Mesenchymal stem cell (in vitro differentiated cells and primary cell): ENCODE data around the gene SLC5A12.

Source experiments
- DNase-seq: peaks from one replicate; pipeline ENCODE4 v3.0.0-alpha.2; 2013
- H2AFZ ChIP-seq: one replicate; pipeline ENCODE4 v1.6.1; 2013; ENCODE audit warnings: low read depth, mild to moderate bottlenecking, control low read depth, inconsistent platforms, low read length, moderate library complexity
- H2AK5ac ChIP-seq: 2 replicates; pipeline ENCODE4 v1.6.1; 2013; ENCODE audit warnings: low read length, moderate library complexity, mild to moderate bottlenecking, inconsistent platforms; ENCODE audit not compliant: severe bottlenecking
- H2BK120ac ChIP-seq: one replicate; pipeline ENCODE4 v1.6.1; 2013; ENCODE audit warnings: low read depth, mild to moderate bottlenecking, inconsistent platforms, low read length, moderate library complexity
- H2BK12ac ChIP-seq, 2 experiments: one replicate each; pipeline ENCODE4 v1.6.1; 2013; ENCODE audit warnings: inconsistent platforms in 2 of 2, low read length in 2 of 2, mild to moderate bottlenecking in 2 of 2, moderate library complexity in 2 of 2, control low read depth in 1 of 2
- H2BK15ac ChIP-seq: one replicate; pipeline ENCODE4 v1.6.1; 2013; ENCODE audit warnings: mild to moderate bottlenecking, low read depth, inconsistent platforms; ENCODE audit not compliant: poor library complexity, severe bottlenecking
- H2BK5ac ChIP-seq: 2 replicates; pipeline ENCODE4 v1.6.1; 2013; ENCODE audit warnings: low read depth, mild to moderate bottlenecking, low read length, control low read depth, inconsistent platforms; ENCODE audit not compliant: poor library complexity, severe bottlenecking
- H3K14ac ChIP-seq, 2 experiments: one replicate each; pipeline ENCODE4 v1.6.1; 2013; ENCODE audit warnings: inconsistent platforms in 2 of 2, low read length in 2 of 2, control low read depth in 1 of 2, mild to moderate bottlenecking in 1 of 2, moderate library complexity in 1 of 2
- H3K18ac ChIP-seq, 2 experiments: one replicate each; pipeline ENCODE4 v1.6.1; 2013; ENCODE audit warnings: inconsistent platforms in 2 of 2, low read length in 2 of 2, control low read depth in 1 of 2, low read depth in 1 of 2, mild to moderate bottlenecking in 1 of 2
- H3K23ac ChIP-seq, 2 experiments: one replicate each; pipeline ENCODE4 v1.6.1; 2013; ENCODE audit warnings: inconsistent platforms in 2 of 2, low read length in 2 of 2, mild to moderate bottlenecking in 2 of 2, moderate library complexity in 2 of 2, control low read depth in 1 of 2
- H3K27ac ChIP-seq: 2 replicates; pipeline ENCODE4 v1.5.1; 2013; ENCODE audit warnings: mild to moderate bottlenecking, moderate library complexity, low read length, control low read depth, inconsistent platforms; ENCODE audit not compliant: poor library complexity, severe bottlenecking
- H3K27me3 ChIP-seq, 2 experiments: 2 replicates each; pipeline versions ENCODE4 v1.6.1 to v1.7.0; 2013; ENCODE audit warnings: low read length in 2 of 2, mild to moderate bottlenecking in 2 of 2, moderate library complexity in 2 of 2, control low read depth in 1 of 2, inconsistent platforms in 1 of 2; ENCODE audit not compliant: control insufficient read depth in 1 of 2, insufficient read depth in 1 of 2
- H3K36me3 ChIP-seq, 2 experiments: 2 replicates each; pipeline versions ENCODE4 v1.6.1 to v1.7.0; 2013; ENCODE audit warnings: low read length in 2 of 2, control low read depth in 1 of 2, inconsistent platforms in 1 of 2, low read depth in 1 of 2, mild to moderate bottlenecking in 1 of 2; ENCODE audit not compliant: insufficient read depth in 2 of 2, control insufficient read depth in 1 of 2
- H3K4ac ChIP-seq, 2 experiments: one replicate each; pipeline ENCODE4 v1.6.1; 2013; ENCODE audit warnings: inconsistent platforms in 2 of 2, low read length in 2 of 2, mild to moderate bottlenecking in 2 of 2, moderate library complexity in 2 of 2, control low read depth in 1 of 2, low read depth in 1 of 2
- H3K4me1 ChIP-seq: 2 replicates; pipeline ENCODE4 v1.6.1; 2013; ENCODE audit warnings: low read depth, low read length, control low read depth; ENCODE audit not compliant: control insufficient read depth, insufficient read depth
- H3K4me2 ChIP-seq: 2 replicates; pipeline ENCODE4 v1.6.1; 2013; ENCODE audit warnings: low read length, mild to moderate bottlenecking, inconsistent platforms; ENCODE audit not compliant: poor library complexity, severe bottlenecking
- H3K4me3 ChIP-seq, 2 experiments: 2 replicates each; pipeline versions ENCODE4 v1.5.1 to v1.7.0; 2013; ENCODE audit warnings: low read length in 2 of 2, mild to moderate bottlenecking in 2 of 2, control low read depth in 1 of 2, low read depth in 1 of 2; ENCODE audit not compliant: insufficient read depth in 1 of 2
- H3K79me1 ChIP-seq: replicated peaks from 2 replicates; pipeline ENCODE4 v1.6.1; 2013; ENCODE audit warnings: mild to moderate bottlenecking, control low read depth, low read length, inconsistent platforms; ENCODE audit not compliant: poor library complexity, severe bottlenecking
- H3K9ac ChIP-seq: 2 replicates; pipeline ENCODE4 v1.7.0; 2013; ENCODE audit warnings: mild to moderate bottlenecking, low read length, moderate library complexity
- H3K9me3 ChIP-seq: 2 replicates; pipeline ENCODE4 v1.7.0; 2013; ENCODE audit warnings: mild to moderate bottlenecking, low read length; ENCODE audit not compliant: control insufficient read depth
- H4K8ac ChIP-seq: one replicate; pipeline ENCODE4 v1.6.1; 2013; ENCODE audit warnings: inconsistent platforms, mild to moderate bottlenecking, low read length, moderate library complexity
- H4K91ac ChIP-seq: one replicate; pipeline ENCODE4 v1.6.1; 2013; ENCODE audit warnings: mild to moderate bottlenecking, low read length, inconsistent platforms
- WGBS: methylation state at CpG from one replicate; pipeline ENCODE4 v1.1.7; 2013; ENCODE audit warnings: mixed read lengths; 5-methylcytosine and 5-hydroxymethylcytosine counted together

Gene SLC5A12

DNA sequence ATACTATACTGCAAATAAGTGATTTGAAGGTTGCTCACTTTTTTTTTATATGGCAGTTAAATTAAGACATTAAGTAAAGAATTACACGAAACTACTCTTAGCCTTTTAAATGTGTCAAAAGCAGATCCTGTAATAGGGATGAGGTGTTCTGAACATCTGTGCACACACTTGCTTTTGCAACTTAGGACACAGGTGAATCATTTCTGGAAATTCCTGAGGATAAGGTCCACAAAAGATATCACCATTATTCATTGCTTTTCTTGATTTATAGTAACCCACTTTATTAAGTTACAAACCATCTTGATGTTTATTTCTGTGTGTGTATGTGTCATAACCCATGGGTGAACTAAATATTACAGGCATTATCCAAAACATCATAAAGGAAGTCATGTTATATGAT is 55.9 kb downstream of the SLC5A12 start:
- H2AFZ ChIP-seq = no peak overlapping the region
- H4K8ac ChIP-seq = no peak overlapping the region
- H2BK5ac ChIP-seq = no peak overlapping the region
- no peak overlapping the region for H3K4me2 ChIP-seq
- H3K18ac ChIP-seq = no peak overlapping the region
- H3K4me1 ChIP-seq = no peaks in the 10 kb centered on the region
- WGBS = no CpG with 5 or more reads among the region's 1 CpG
- no peak overlapping the region for H3K27ac ChIP-seq
- no peaks in the 10 kb centered on the region for H3K27me3 ChIP-seq
- H3K4ac ChIP-seq = no peak overlapping the region
- no peaks in the 10 kb centered on the region for H3K9me3 ChIP-seq
- H3K79me1 ChIP-seq = no peaks in the 10 kb centered on the region
- no peak overlapping the region for H2BK120ac ChIP-seq
- H3K4me3 ChIP-seq = no peak overlapping the region
- no peak overlapping the region for H2AK5ac ChIP-seq
- H3K9ac ChIP-seq = no peak overlapping the region
- no peak for DNase-seq
- H2BK12ac ChIP-seq = no peak overlapping the region
- no peak overlapping the region for H3K14ac ChIP-seq
- no peak overlapping the region for H4K91ac ChIP-seq
- H2BK15ac ChIP-seq = no peak overlapping the region
- no peaks in the 10 kb centered on the region for H3K36me3 ChIP-seq
- no peak overlapping the region for H3K23ac ChIP-seq

DNA sequence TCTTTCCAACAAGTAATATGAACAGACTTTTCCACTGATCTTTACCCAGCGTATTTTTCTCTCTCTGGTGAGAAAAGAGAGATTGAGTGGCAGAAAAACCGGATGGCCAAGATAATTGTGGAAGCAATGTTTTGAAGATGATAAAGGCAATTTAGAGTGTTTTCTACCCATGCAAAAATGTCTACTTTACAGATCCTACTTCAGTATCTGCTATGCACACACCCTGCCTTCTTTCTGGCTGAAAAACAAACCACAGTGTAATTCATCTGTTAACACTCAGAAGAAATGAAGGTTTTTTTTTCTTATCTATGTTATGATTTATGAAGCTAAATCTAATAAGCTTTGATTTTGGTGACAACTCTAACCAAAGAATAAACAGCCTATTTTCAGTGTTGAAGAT is 56.8 kb downstream of the SLC5A12 start:
- Histone ChIP-seq H2BK12ac (no peak overlapping the region), H2AK5ac (no peak overlapping the region), H3K4ac (no peak overlapping the region), H3K79me1 (no peaks in the 10 kb centered on the region), H4K8ac (no peak overlapping the region), H3K9me3 (no peaks in the 10 kb centered on the region), H2BK5ac (no peak overlapping the region), H3K4me2 (no peak overlapping the region), H3K14ac (no peak overlapping the region), H3K4me1 (no peaks in the 10 kb centered on the region), H3K18ac (no peak overlapping the region), H3K23ac (no peak overlapping the region), H3K27ac (no peak overlapping the region), H2AFZ (no peak overlapping the region), H3K36me3 (no peaks in the 10 kb centered on the region), H4K91ac (no peak overlapping the region), H2BK15ac (no peak overlapping the region), H3K27me3 (no peaks in the 10 kb centered on the region), H3K9ac (no peak overlapping the region), H2BK120ac (no peak overlapping the region), H3K4me3 (no peak overlapping the region)
- no peak for DNase-seq
- WGBS = no CpG with 5 or more reads among the region's 2 CpGs

- Histone ChIP-seq H3K9me3 (no peaks in the 10 kb centered on the region), H3K4me2 (no peak overlapping the region), H3K9ac (no peak overlapping the region), H4K91ac (no peak overlapping the region), H3K23ac (no peak overlapping the region), H2AFZ (no peak overlapping the region), H3K14ac (no peak overlapping the region), H3K79me1 (no peaks in the 10 kb centered on the region), H2AK5ac (no peak overlapping the region), H3K4ac (no peak overlapping the region), H3K18ac (no peak overlapping the region), H3K4me3 (no peak overlapping the region), H2BK120ac (no peak overlapping the region), H3K27me3 (no peaks in the 10 kb centered on the region), H2BK12ac (no peak overlapping the region), H3K27ac (no peak overlapping the region), H3K4me1 (no peaks in the 10 kb centered on the region), H2BK5ac (no peak overlapping the region), H4K8ac (no peak overlapping the region), H2BK15ac (no peak overlapping the region), H3K36me3 (no peaks in the 10 kb centered on the region)
- WGBS = 80% methylated on average over 1 of the region's 1 CpG
- DNase-seq = no peak
Observed at GRCh38 chr11:26662916-26663315, 58.9 kb downstream of the SLC5A12 start.

GRCh38 chr11:26655287-26655686 is 66.6 kb downstream of the SLC5A12 start:
- Histone ChIP-seq H3K9ac (no peak overlapping the region), H2BK5ac (no peak overlapping the region), H2AK5ac (no peak overlapping the region), H3K79me1 (no peaks in the 10 kb centered on the region), H2BK120ac (no peak overlapping the region), H3K9me3 (no peaks in the 10 kb centered on the region), H4K91ac (no peak overlapping the region), H4K8ac (no peak overlapping the region), H2AFZ (no peak overlapping the region), H3K36me3 (no peaks in the 10 kb centered on the region), H2BK12ac (no peak overlapping the region), H3K27me3 (no peaks in the 10 kb centered on the region), H3K18ac (no peak overlapping the region), H2BK15ac (no peak overlapping the region), H3K23ac (no peak overlapping the region), H3K4me2 (no peak overlapping the region), H3K27ac (no peak overlapping the region), H3K4ac (no peak overlapping the region), H3K4me3 (no peak overlapping the region), H3K4me1 (no peaks in the 10 kb centered on the region), H3K14ac (no peak overlapping the region)
- 100% methylated on average over 1 of the region's 2 CpGs for WGBS
- no peak for DNase-seq
